Mammary epithelial cell (primary cell): ENCODE results near the gene LRBA.

Experiments used
- CTCF ChIP-seq, 2 donors: IDR thresholded peaks in 1 of 2; conservative IDR thresholded peaks in 1 of 2; 2 replicates each; pipeline ENCODE4 v1.5.1; 2011 to 2012; ENCODE audit warnings: inconsistent platforms in 2 of 2, low read length in 2 of 2, mild to moderate bottlenecking in 2 of 2, control low read depth in 1 of 2, low read depth in 1 of 2; ENCODE audit not compliant: insufficient read depth in 1 of 2; ENCODE audit errors: extremely low read depth in 1 of 2
- EZH2 ChIP-seq: IDR thresholded peaks from 2 replicates; pipeline ENCODE4 v1.6.1; 2012; ENCODE audit warnings: low read length, inconsistent platforms, borderline replicate concordance

DNA sequence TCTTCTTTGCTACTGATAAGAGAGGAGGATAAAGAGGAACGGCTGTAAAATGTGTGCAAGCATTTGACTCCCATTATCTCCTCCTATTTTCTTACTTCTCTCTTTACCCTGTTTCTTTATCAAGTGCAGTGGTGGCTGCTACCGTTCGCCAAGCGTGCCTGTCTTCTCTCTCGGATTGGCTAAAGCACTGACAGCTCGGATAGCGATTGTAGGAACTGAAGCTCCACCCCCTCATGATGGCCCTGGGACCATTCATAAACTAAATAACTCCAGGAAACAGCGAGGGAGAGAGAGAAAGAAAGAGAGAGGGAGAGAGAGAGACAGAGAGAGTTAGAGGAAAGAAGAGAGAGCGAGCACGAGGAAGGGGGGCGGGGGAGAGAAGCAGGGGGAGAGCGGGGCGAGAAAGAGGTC is 433.4 kb downstream of the LRBA start:
- TF ChIP-seq CTCF (conservative IDR thresholded peaks at IDR 0.05 in 1 of 2, IDR thresholded peaks at IDR 0.05 in 1 of 2; ENCODE audit: extremely low read depth in 1 of 2, insufficient read depth in 1 of 2, low read depth in 1 of 2, low read length in 2 of 2) (no peak), EZH2 (no peak)
